ENCODE results near the gene MED27. TPM values are rescaled to one million over a fixed set of nuclear protein-coding genes. Genes with fewer than 3 reads are reported as not detected.

The MED27 gene
- total RNA-seq, 1 donor from 2014 or later: 25.1 TPM

DNA sequence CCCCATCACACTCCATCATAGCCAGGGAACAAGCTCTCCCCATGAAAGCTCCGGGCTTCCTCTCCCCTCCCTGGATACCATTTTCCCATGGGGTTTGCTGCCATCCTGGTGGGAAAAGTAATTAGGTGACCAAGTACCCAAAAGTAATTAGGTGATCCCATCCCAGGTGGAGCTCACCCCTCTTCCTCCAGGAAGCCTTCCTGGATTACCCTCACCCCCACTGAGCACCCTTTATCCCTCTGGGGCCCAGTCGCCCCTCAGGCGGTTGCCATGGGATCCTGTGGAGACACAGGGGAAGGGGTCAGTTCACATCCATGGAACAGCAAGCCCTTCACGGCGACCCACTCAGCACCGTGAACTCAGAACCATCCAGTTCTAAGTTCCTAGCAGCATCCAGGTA is 265.0 kb downstream of the MED27 start:
- Mint-ChIP-seq H3K4me1 (ENCODE audit: low read depth) (peaks cover 4% of the 10 kb centered on the region), H3K4me3 (ENCODE audit: low read depth) (no peak overlapping the region), H3K9me3 (ENCODE audit: low read depth) (no peaks in the 10 kb centered on the region), H3K27ac (no peak overlapping the region), H3K36me3 (ENCODE audit: insufficient read depth) (no peaks in the 10 kb centered on the region), H3K27me3 (peaks cover 24% of the 10 kb centered on the region)
- TF ChIP-seq, protein P1, sequence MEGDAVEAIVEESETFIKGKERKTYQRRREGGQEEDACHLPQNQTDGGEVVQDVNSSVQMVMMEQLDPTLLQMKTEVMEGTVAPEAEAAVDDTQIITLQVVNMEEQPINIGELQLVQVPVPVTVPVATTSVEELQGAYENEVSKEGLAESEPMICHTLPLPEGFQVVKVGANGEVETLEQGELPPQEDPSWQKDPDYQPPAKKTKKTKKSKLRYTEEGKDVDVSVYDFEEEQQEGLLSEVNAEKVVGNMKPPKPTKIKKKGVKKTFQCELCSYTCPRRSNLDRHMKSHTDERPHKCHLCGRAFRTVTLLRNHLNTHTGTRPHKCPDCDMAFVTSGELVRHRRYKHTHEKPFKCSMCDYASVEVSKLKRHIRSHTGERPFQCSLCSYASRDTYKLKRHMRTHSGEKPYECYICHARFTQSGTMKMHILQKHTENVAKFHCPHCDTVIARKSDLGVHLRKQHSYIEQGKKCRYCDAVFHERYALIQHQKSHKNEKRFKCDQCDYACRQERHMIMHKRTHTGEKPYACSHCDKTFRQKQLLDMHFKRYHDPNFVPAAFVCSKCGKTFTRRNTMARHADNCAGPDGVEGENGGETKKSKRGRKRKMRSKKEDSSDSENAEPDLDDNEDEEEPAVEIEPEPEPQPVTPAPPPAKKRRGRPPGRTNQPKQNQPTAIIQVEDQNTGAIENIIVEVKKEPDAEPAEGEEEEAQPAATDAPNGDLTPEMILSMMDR (IDR thresholded peaks at IDR 0.05; ENCODE audit: unreplicated experiment): no peak
- no peak for DNase-seq (ENCODE audit: low spot score, unreplicated experiment)

DNA sequence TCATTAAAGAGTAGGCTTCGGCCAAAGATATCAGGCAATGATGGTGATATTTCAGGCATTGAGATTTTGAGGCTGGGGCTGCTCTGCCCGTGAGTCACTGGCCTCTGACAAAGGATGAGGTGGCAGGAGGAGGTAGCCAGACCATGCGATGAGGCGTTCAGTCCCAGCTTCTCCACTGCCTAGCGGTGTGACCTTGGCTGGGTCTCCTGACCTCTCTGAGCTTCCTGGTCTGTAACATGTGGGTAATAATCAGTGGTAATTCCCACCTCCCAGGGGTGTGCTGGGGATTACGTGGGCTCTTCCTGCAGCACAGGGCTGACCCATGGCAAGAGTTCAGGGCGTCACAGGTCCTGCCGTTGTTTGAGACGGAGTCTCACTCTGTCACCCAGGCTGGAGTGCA is 266.6 kb downstream of the MED27 start:
- no peak for DNase-seq (ENCODE audit: low spot score, unreplicated experiment)
- Mint-ChIP-seq H3K4me1 (ENCODE audit: low read depth) (peaks cover 12% of the 10 kb centered on the region), H3K4me3 (ENCODE audit: low read depth) (no peak overlapping the region), H3K27ac (no peak overlapping the region), H3K36me3 (ENCODE audit: insufficient read depth) (no peaks in the 10 kb centered on the region), H3K27me3 (peaks cover 24% of the 10 kb centered on the region), H3K9me3 (ENCODE audit: low read depth) (no peaks in the 10 kb centered on the region)
- TF ChIP-seq, protein P1 (IDR thresholded peaks at IDR 0.05; ENCODE audit: unreplicated experiment): no peak

DNA sequence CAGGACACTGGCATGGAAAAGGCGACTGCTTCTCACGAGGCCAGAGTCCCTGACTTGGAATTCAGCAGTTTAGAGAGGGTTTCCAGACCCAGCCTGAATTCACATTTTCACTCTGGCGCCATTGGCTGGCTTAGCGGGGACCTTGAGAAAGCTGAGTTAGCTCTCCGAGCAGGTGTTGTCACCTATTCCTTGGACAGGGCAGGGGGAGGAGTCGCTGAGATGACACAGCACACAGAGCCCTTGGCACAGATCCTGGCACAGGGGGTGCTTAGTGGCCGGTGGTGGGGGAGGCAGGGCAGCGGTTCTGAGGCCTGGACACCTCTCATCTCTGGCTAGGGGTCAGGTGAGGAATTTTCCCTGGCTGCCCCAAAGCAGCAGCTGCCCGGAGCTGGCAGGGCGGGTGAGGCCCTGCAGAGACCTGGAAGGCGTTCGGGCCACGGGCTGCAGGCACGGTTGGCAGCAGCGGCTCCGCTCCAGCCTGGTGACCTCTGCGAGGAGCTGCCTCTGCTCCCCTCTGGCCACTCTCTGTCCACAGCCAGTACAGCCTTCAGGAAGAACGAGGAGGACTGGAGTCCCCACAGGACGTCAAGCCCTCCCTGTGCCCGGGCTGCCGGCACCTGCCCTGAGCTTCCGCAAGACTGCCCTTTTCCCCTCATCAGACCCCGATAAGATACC is 267.4 kb downstream of the MED27 start:
- no peak for DNase-seq (ENCODE audit: low spot score, unreplicated experiment)
- Mint-ChIP-seq H3K4me3 (ENCODE audit: low read depth) (no peak overlapping the region), H3K27me3 (peaks cover 24% of the 10 kb centered on the region), H3K27ac (no peak overlapping the region), H3K36me3 (ENCODE audit: insufficient read depth) (no peaks in the 10 kb centered on the region), H3K9me3 (ENCODE audit: low read depth) (no peaks in the 10 kb centered on the region), H3K4me1 (ENCODE audit: low read depth) (peaks cover 17% of the 10 kb centered on the region)
- TF ChIP-seq, protein P1 (IDR thresholded peaks at IDR 0.05; ENCODE audit: unreplicated experiment): no peak

DNA sequence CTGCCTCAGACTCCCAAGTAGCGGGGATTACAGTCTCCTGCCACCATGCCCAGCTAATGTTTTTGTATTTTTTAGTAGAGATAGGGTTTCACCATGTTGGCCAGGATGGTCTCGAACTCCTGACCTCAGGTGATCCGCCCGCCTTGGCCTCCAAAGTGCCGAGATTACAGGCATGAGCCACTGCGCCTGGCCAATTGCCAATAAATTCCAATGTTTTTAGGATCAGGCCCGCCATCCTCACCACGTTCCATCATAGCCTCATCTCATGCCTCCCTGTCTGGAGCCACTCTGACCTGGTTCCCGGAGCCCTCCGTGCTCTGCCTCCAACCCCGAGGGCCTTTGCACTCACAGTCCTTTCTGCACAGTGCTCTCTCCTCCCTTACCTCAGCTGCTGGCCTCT is 268.3 kb downstream of the MED27 start:
- no peak for DNase-seq (ENCODE audit: low spot score, unreplicated experiment)
- Mint-ChIP-seq H3K4me1 (ENCODE audit: low read depth) (peaks cover 23% of the 10 kb centered on the region), H3K9me3 (ENCODE audit: low read depth) (no peaks in the 10 kb centered on the region), H3K27me3 (peaks cover 24% of the 10 kb centered on the region), H3K36me3 (ENCODE audit: insufficient read depth) (no peaks in the 10 kb centered on the region), H3K27ac (no peak overlapping the region), H3K4me3 (ENCODE audit: low read depth) (no peak overlapping the region)
- TF ChIP-seq, protein P1 (IDR thresholded peaks at IDR 0.05; ENCODE audit: unreplicated experiment): no peak

DNA sequence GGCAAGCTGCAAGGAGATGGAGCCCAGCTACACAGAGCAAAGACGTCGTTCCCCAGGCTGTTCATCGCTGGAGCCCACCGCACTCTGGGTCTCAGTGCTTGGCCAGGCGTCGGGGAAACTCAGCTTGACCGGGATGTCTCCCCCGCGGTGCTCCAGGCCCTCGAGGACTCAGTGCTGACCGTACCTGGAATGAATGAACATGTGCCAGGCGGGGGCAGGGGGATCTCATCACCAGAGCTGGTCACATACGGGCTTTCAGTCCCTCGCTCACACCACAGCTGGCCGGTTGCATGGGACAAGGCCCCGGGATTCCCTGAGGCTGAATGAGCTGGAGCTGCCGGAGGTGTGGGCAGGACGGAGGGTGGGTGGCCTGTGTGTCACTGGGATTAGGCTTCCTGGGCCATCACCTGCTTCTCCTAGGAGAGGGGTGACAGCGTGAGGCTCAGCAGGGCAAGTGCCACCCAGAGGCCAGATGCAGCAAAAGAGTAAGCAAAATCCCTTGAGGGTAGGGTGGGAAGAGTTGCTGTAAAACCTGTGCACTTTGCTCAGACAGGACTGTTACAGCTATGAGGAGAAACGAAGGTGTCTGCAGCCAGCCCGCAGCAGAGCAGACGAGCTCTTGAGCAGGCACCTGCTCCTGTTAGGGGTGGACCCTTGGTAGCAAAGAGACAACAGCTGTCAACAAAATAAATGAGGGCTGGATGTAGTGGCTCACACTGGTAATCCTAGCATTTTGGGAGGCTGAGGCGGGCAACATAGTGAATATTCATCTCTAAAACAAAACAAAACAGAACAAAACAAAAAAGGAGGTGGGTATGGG is 269.1 kb downstream of the MED27 start:
- no peak for DNase-seq (ENCODE audit: low spot score, unreplicated experiment)
- Mint-ChIP-seq H3K27ac (no peak overlapping the region), H3K4me3 (ENCODE audit: low read depth) (no peak overlapping the region), H3K9me3 (ENCODE audit: low read depth) (no peaks in the 10 kb centered on the region), H3K36me3 (ENCODE audit: insufficient read depth) (no peaks in the 10 kb centered on the region), H3K27me3 (peaks cover 17% of the 10 kb centered on the region), H3K4me1 (ENCODE audit: low read depth) (peaks cover 29% of the 10 kb centered on the region)
- TF ChIP-seq, protein P1 (IDR thresholded peaks at IDR 0.05; ENCODE audit: unreplicated experiment): no peak

Other genes with a start within 250 kb of the MED27 start
- 2.4 TPM in 2 replicates for gene NTNG2, start 82.2 kb upstream of the MED27 start, total RNA-seq

Measured in progenitor cell of endocrine pancreas (in vitro differentiated cells).